PC-3 (cell line): Measurements from ENCODE around the gene SH3BP5L.

Source experiments
- CTCF ChIP-seq: fragments of 300-600 bp; sonication (generic); conservative IDR thresholded peaks from 2 replicates; pipeline ENCODE4 v1.5.1; 2017; ENCODE audit warnings: antibody characterized with exemption, low read depth, mild to moderate bottlenecking, low read length
- EZH2 ChIP-seq: fragments of 300-600 bp; sonication (generic); IDR thresholded peaks from one replicate; pipeline ENCODE4 v1.6.1; 2017; ENCODE audit warnings: antibody characterized with exemption, mild to moderate bottlenecking, low read length; ENCODE audit not compliant: unreplicated experiment
- EZH2phosphoT487 ChIP-seq: fragments of 300-600 bp; sonication (generic); IDR thresholded peaks from 2 replicates; pipeline ENCODE4 v1.6.1; 2018; ENCODE audit warnings: mild to moderate bottlenecking, antibody characterized with exemption, low read length, borderline replicate concordance

GRCh38 chr1:248782416-248783141, 43.1 kb downstream of the SH3BP5L start:
- TF ChIP-seq CTCF = no peak
- TF ChIP-seq EZH2 = no peak
- TF ChIP-seq EZH2phosphoT487 = no peak
